Mesothelial cell of epicardium (in vitro differentiated cells): ENCODE data around the gene MEA1. TPM values are rescaled to one million over a fixed set of nuclear protein-coding genes. Genes with fewer than 3 reads are reported as not detected.

Source experiments
- DNase-seq, 2 experiments: peaks; one replicate each; pipeline ENCODE4 v3.0.0; 2021; ENCODE audit warnings: low spot score in 2 of 2; ENCODE audit not compliant: unreplicated experiment in 2 of 2
- H3K27ac Mint-ChIP-seq: 2 replicates; pipeline ENCODE4 v1.8.0; 2021; ENCODE audit warnings: mixed read lengths
- H3K27me3 Mint-ChIP-seq: 2 replicates; pipeline ENCODE4 v1.8.0; 2021; ENCODE audit warnings: low read depth, mixed read lengths
- H3K36me3 Mint-ChIP-seq: 2 replicates; pipeline ENCODE4 v1.8.0; 2021; ENCODE audit warnings: mixed read lengths
- H3K4me1 Mint-ChIP-seq: 2 replicates; pipeline ENCODE4 v1.8.0; 2021; ENCODE audit warnings: mixed read lengths
- H3K4me3 Mint-ChIP-seq: 2 replicates; pipeline ENCODE4 v1.8.0; 2021; ENCODE audit warnings: mild to moderate bottlenecking, moderate library complexity, mixed read lengths
- H3K9me3 Mint-ChIP-seq: 2 replicates; pipeline ENCODE4 v1.8.0; 2021; ENCODE audit warnings: mixed read lengths
- total RNA-seq: library from RNA; stranded (reverse); gene quantifications from 3 replicates; pipeline ENCODE4 v1.2.1, GENCODE V29; 2021
- TF ChIP-seq, protein P1 (sequence below): fragments of 200-600 bp; sonication (generic); IDR thresholded peaks from one replicate; pipeline ENCODE4 v1.5.0; 2021; ENCODE audit warnings: antibody characterized with exemption; ENCODE audit not compliant: unreplicated experiment

Gene MEA1
- total RNA-seq, 1 donor from 2014 or later = 60.1 TPM

DNA sequence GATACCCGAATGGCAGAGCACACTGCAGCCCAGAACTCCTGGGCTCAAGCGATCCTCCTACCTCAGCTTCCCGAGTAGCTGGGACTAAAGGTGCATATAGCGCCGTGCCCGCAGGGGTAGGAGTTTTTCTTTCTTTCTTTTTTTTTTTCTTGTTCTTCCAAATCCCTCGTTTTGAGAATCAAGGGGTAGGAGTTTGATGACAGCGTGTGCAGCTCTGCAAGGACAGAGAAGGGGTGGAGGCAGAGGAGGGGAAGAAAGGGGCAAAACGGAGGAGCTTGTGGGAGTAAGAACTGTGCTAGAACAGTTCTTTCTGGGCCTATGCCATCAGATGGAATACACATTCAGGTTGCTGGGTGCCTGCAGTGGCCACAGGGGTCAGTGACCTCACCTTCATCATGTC is 23.0 kb upstream of the MEA1 start:
- Mint-ChIP-seq H3K36me3 (peaks cover 52% of the 10 kb centered on the region), H3K27ac (no peak overlapping the region), H3K4me3 (no peak overlapping the region), H3K27me3 (no peaks in the 10 kb centered on the region), H3K9me3 (no peaks in the 10 kb centered on the region), H3K4me1 (no peaks in the 10 kb centered on the region)
- TF ChIP-seq, protein P1, sequence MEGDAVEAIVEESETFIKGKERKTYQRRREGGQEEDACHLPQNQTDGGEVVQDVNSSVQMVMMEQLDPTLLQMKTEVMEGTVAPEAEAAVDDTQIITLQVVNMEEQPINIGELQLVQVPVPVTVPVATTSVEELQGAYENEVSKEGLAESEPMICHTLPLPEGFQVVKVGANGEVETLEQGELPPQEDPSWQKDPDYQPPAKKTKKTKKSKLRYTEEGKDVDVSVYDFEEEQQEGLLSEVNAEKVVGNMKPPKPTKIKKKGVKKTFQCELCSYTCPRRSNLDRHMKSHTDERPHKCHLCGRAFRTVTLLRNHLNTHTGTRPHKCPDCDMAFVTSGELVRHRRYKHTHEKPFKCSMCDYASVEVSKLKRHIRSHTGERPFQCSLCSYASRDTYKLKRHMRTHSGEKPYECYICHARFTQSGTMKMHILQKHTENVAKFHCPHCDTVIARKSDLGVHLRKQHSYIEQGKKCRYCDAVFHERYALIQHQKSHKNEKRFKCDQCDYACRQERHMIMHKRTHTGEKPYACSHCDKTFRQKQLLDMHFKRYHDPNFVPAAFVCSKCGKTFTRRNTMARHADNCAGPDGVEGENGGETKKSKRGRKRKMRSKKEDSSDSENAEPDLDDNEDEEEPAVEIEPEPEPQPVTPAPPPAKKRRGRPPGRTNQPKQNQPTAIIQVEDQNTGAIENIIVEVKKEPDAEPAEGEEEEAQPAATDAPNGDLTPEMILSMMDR = no peak
- DNase-seq = no peak

DNA sequence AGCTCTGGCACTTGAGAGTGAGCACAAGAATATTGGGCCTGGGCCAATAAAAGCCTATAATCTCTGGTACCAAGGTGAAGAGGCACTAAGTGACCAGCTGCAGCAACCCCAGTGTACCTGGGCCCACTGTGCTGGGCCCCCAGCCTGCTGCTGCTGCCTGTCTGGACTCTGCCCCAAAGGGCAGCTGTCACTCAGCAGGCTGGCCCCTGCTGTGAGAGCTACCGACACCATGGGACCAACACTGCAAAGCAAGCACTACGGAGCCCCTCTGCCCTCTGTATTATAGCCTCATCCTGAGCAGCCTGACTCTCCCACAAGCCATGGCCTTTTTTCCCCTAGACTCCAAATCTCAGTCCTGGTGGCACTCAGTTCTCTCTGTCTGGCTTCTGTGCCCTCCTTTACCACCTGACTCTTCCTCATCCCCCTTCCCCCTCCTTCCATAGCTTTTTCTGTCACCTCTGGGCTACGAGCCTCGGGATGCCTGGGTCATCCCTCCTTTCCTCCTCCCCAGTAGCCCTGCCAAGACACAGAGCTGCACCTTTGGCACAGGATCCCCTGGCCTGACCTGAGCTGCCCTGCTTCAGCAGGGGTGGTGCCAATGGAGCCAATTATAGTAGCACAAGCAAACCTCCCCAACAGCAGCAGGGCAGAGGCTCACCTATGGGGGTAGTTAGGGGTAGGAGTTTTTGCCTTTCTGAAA is 21.9 kb upstream of the MEA1 start:
- H3K4me1 Mint-ChIP-seq = no peaks in the 10 kb centered on the region
- no peak for DNase-seq
- no peak overlapping the region for H3K4me3 Mint-ChIP-seq
- TF ChIP-seq, protein P1 = no peak
- no peaks in the 10 kb centered on the region for H3K9me3 Mint-ChIP-seq
- peaks cover 50% of the 10 kb centered on the region for H3K36me3 Mint-ChIP-seq
- H3K27me3 Mint-ChIP-seq = no peaks in the 10 kb centered on the region
- H3K27ac Mint-ChIP-seq = no peak overlapping the region

DNA sequence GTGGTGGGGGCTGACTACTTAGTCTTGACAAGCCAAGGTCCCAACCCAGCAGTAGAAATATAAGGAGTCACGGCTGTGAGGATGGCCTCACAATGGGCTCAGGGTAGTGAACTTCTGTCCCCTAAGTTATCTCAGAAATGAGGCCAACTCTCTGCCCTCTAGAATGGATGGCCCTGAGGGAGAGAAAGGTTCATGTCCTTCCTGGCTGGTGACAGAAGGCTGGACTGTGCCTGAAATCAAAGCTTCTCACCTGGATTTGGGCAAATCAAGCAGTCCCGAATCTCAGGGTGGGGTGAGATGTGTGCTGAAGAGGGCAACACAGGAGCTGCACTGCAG is 20.4 kb upstream of the MEA1 start:
- Mint-ChIP-seq H3K4me1 (no peaks in the 10 kb centered on the region), H3K36me3 (peaks cover 50% of the 10 kb centered on the region), H3K27ac (no peak overlapping the region), H3K27me3 (no peaks in the 10 kb centered on the region), H3K4me3 (no peak overlapping the region), H3K9me3 (no peaks in the 10 kb centered on the region)
- DNase-seq = no peak
- TF ChIP-seq, protein P1 = no peak

DNA sequence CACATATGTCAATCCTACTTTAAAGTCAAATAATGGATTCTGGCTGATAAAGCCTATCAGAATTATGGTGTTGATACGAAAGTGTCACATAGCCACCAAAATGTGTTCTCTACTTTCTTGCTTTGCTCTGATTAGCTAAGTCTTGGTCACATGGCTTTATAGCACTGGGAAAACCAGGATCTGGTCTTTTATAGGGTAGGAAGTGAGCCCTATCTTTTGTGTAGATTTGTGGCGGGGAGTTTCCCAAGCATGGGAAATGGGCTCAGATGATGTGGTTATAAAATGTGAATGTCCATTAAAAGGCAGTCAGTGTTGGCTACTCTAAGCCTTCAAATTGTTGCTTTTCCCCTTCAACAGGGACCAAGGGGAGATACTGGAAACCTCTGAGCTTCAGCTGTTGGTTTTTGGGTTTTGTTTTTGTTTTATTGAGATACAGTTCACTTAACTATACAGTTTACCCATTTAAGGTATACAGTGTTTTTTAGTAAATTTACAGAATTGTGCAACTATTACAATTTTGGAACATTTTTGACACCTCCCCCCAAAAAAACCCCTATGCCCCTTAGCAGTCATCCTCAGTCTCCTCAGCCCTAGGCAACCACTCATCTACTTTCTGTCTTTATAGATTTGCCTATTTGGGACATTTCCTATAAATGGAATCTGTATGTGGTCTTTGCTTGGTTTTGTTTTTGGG is 19.9 kb upstream of the MEA1 start:
- TF ChIP-seq, protein P1 = no peak
- Mint-ChIP-seq H3K4me1 (no peaks in the 10 kb centered on the region), H3K36me3 (peaks cover 49% of the 10 kb centered on the region), H3K27me3 (no peaks in the 10 kb centered on the region), H3K4me3 (no peak overlapping the region), H3K9me3 (no peaks in the 10 kb centered on the region), H3K27ac (no peak overlapping the region)
- DNase-seq = no peak

DNA sequence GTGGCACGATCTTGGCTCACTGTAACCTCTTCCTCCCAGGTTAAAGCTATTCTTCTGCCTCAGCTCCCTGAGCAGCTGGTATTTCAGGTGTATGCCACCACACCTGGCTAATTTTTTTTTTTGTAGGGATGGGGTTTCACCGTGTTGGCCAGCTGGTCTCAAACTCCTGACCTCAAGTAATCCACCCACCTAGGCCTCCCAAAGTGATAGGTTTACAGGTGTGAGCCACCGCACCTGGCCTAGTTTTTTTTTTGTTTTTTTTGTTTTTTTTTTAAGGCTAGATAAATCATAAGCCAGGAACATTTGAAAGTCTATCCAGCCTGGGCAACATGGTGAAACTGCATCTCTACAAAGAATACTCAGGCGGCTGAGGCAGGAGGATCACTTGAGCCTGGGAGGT is 18.6 kb upstream of the MEA1 start:
- H3K36me3 Mint-ChIP-seq = peaks cover 42% of the 10 kb centered on the region

More for the DNA sequence above, 18.6 kb upstream of the MEA1 start:
- TF ChIP-seq, protein P1 = no peak
- no peak overlapping the region for H3K27ac Mint-ChIP-seq
- no peak overlapping the region for H3K4me3 Mint-ChIP-seq
- no peaks in the 10 kb centered on the region for H3K4me1 Mint-ChIP-seq
- no peak for DNase-seq
- H3K9me3 Mint-ChIP-seq = no peaks in the 10 kb centered on the region
- H3K27me3 Mint-ChIP-seq = no peaks in the 10 kb centered on the region
